KG1 (cell line): ENCODE measurements around the gene MRPL48.
A peak's percentile ranks its signal among the peaks of the same experiment; 100 is the strongest.
"Not testable (repeated sequence)": the region's sequence is repeated elsewhere in the genome, so short reads cannot be mapped to it uniquely, and the experiment has no call there.

Source experiments
- DNase-seq: peaks from one replicate; lab custom pipeline; 2025; lab: John Stamatoyannopoulos, UW

Gene MRPL48

GRCh38 chr11:73787643-73788558 lies at the start of gene MRPL48:
MRPL48 (plus strand) TSS chr11:73787874; CDS start chr11:73787972, 98 bp downstream.
- peak; percentile 98 for DNase-seq

DNA sequence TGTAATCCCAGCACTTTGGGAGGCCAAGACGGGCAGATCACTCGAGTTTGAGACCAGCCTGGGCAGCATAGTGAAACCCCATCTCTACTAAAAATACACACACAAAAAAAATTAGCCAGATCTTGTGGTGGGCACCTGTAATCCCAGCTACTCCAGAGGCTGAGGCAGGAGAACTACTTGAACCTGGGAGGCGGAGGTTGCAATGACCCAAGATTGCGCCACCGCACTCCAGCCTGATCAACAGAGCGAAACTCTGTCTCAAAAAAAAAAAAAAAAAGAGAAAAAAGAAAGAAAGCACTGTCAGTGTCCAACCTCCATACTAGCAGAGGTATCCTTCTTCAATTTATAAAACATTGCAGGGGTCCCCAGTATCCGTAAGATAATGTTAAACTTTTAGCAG lies 44.6 kb upstream of the MRPL48 start:
- no peak for DNase-seq

DNA sequence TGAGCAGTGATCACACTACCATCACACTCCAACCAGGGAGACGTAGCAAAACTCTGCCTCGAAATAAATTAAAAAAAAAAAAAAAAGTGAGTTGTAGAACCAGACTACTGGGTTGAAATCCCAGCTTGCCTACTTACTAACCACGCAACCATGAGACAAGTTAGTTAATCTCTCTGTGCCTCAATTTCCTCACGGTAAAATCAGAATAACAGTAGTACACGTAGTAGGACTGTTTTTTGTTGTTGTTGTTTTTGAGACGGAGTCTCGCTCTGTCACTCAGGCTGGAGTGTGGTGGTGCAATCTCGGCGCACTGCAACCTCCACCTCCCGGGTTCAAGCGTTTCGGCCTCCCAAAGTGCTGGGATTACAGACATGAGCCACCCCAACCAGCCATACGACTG lies 41.0 kb upstream of the MRPL48 start:
- no peak for DNase-seq

- no peak for DNase-seq
These were observed 39.9 kb upstream of the MRPL48 start for GRCh38 chr11:73747762-73748161.

DNA sequence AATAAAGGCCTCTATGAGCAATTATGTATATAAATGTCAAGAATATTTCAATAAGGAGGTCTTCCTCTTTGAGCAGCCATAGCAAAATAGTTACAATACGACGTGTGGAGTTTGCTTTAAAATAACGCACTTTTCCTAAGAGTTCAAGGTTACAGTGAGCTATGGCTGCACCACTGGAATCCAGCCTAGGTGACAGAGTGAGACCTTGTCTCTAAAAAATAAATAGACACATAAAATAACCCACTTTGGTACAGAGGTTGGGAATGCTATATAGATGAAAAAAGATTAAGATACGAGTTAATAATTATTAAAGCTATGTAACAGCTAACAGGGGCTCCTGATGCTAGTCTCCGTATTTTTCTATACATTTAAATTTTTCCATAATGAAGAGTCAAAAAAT lies 39.4 kb upstream of the MRPL48 start:
- DNase-seq: no peak

GRCh38 chr11:73749118-73749517 lies 38.6 kb upstream of the MRPL48 start:
- no peak for DNase-seq

DNA sequence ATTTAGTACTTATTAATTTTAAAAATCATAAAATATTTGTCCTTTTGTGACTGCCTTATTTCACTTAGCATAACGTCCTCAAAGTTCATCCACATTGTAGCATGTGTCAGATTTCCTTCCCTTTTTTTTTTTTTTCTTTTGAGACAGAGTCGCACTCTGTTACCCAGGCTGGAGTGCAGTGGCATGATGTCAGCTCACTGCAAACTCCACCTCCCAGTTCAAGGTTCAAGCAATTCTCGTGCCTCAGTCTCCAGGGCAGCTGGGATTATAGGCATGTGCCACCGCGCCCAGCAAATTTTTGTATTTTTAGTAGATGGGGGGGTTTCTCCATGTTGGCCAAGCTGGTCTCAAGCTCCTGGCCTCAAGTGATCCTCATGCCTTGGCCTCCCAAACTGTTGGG lies 37.4 kb upstream of the MRPL48 start:
- DNase-seq: no peak

DNA sequence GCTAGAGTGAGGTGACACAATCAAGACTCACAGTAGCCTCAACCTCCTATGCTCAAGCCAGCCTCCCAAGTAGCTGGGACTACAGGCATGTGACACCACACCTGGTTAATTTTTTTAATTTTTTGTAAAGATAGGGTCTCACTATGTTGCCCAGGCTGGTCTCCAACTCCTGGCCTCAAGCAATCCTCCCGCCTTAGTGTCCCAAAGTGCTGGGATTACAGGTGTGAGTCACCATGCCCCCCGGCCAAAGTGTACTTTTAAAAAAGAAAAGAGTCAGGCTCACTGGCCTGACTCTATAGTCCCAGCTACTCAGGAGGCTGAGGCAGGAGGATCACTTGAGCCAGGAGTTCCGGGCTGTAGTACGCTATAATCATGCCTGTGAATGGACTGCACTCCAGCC lies 36.8 kb upstream of the MRPL48 start:
- not testable (repeated sequence) for DNase-seq

GRCh38 chr11:73752216-73752867 lies 35.3 kb upstream of the MRPL48 start:
- no peak for DNase-seq

- DNase-seq: no peak
These were observed 34.8 kb upstream of the MRPL48 start for GRCh38 chr11:73752903-73753302.

GRCh38 chr11:73753938-73754337 lies 33.7 kb upstream of the MRPL48 start:
- no peak for DNase-seq

DNA sequence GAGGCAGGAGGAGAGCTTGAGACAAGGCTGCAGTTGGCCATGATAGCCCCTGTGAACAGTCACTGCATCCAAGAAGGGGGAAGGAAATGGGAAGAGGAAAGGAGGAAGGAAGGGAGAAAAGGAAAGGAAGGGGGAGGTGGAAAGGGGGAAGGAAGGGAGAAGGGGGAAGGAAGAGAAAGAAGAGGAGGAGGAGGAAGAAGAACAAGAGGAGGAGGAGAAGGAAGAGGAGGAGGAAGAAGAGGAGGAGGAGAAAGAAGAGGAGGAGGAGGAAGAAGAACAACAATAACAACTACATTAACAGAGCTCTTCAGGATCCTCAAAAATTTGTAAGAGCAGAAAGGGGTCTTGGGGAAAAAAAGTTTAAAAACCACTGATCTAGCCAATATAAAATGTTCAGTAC lies 32.0 kb upstream of the MRPL48 start:
- no peak for DNase-seq

DNA sequence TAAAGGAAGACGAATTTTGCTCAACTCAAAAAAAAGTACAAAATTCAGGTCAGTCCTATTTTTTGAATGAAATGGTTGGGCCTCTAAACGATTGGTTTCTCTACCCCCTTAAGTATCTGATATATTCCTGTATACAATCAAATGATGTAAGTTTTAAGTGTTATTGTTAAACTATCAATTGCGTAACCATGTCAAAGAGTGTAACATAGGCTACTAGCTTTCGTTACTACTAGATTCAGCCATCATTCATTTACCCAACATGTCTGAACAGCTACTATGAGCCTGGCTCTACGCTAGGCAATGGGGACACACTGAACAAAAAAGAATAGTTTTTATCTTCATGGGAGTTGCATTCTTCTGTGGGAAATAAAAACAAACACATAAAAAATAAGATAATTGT lies 30.1 kb upstream of the MRPL48 start:
- no peak for DNase-seq

DNA sequence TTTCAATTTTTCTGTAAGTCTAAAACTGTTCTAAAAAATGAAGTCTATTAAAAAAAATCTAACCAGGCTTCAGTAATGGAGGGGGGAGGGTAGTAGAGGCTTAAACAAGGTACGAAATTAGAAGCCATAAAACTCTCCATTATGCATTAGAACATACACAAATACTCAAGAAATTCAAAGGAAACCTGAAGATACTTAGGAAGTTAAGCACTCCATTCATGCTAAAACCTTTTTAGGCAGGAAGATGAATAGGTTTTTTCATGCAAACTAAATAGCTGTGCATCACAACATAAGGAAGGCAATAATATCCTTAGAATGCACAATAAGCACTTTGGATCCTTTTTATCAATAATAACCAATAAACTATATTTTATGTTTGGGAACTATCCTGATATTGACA lies 29.2 kb upstream of the MRPL48 start:
- DNase-seq: no peak

DNA sequence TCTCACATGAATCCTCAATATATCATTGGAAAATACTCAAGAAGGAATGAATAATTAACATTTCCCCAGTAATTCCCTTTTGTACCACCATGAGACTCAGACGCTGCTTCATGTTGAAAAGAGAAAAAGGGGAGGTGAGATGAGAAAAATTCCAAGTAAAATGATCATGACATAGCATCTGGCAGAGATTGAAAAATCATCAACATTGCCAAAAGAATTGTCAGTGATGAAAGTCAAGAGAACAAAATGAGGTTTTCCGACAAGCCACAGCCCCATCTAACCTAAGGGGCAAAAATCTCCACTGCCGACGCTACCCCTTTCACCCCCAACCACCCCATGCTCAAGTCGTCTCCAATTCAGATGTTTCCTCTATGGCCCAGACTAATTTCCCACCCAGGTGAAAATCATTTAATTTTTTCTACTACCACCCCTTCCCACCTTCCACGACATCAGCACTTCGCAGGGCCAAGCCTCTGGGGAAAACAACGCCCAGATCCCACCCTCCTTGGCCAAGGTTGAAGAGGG lies 28.0 kb upstream of the MRPL48 start:
- DNase-seq: peak; percentile 34

DNA sequence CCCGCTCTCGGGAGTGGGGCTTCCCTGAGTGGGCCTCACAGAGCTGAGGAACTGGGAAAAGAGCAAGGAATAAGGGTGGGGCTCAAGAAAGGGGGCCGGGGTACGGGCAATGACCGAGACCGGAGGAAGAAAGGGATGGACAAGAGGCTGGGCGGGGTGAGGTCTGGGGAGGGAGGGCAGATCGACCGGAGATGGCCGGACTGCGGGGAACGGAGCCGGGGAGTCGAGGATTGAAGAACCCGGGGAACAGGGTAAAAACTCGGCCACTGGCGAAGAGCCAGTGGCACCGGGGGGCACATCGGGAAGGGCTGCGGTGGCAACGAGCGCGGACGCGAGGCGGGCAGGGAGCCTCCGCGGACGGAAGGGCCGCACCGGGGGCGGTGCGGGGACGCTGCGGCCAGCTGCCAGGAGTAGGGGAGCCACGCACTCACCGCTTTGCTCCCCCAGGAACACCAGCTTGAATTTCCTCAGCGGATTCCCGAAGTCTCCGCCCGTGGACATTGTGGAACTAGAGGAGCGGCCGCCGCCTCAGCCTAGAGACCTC lies 27.5 kb upstream of the MRPL48 start:
- no peak for DNase-seq

GRCh38 chr11:73760679-73761402 lies 26.8 kb upstream of the MRPL48 start, which contains the start of gene RAB6A:
RAB6A (minus strand) TSS chr11:73761074; CDS start chr11:73760635, 439 bp downstream.
- peak; percentile 100 for DNase-seq

DNA sequence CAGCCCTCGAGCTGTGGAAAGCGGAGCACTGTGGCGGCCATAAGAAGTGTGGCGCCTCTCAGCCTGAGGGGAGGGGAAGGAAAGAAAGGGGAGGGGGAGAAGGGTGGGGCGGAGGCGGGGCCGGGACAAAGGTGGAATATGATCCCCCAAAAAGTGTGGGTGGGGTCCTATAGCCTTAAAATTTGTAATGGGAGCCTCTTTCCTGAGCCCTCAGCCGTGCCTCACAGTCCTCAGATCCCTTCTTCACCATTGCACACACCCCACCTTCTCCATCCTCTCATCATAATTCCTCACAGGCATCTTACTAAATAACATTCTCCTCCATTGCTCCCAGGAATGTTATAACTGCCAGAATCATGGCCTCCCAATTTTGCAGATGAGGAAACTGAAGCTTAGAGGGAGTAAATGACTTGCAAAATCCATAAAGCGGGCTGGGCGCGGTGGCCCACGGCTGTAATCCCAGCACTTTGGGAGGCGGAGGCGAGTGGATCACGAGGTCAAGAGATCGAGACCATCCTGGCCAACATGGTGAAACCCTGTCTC lies 26.2 kb upstream of the MRPL48 start:
- DNase-seq: no peak

DNA sequence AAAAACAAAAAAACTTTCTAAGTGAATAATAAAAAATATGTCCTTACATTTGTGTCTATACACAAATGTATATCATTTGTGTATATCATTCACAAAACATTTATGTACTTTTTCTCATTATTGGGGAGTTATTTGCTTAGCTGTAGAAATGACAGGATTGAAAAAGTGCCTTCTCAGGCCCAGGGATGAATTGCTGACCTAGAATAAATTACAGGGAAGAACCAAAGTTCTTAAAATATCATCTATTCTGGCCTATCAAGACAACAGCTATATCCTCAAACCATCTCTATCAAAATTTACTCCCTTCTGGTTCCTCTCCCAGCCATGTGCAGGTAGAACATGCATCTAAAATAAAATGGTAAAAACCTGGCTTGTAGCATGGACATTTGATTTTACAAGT lies 24.9 kb upstream of the MRPL48 start:
- no peak for DNase-seq

GRCh38 chr11:73766763-73767162 lies 20.9 kb upstream of the MRPL48 start:
- DNase-seq: no peak

GRCh38 chr11:73770811-73771210 lies 16.9 kb upstream of the MRPL48 start:
- not testable (repeated sequence) for DNase-seq
